K562 (cell line): ENCODE data around the gene EPM2A. TPM values are rescaled to one million over a fixed set of nuclear protein-coding genes. Genes with fewer than 3 reads are reported as not detected.

ENCODE experiments used
- ATAC-seq: fragments of 200-7000 bp; cut with Tn5 transposase; 3 replicates; pipeline ENCODE4 v1.9.1; 2020; ENCODE audit warnings: moderate library complexity
- BruUV-seq: library from RNA; stranded (reverse); fragments of 400-500 nt; replicated peaks from 2 replicates; lab custom pipeline; 2021; lab: Mats Ljungman, UMichigan
- CTCF ChIA-PET: fragments of 300-600 bp; formaldehyde crosslinking; extraction: SDS; loops from one replicate; lab custom pipeline; 2021; ENCODE audit warnings: low intra/inter-chr PET ratio; lab: Yijun Ruan, JAX
- POLR2A ChIA-PET: fragments of 300-600, 350-650 bp; sonication (Branson Sonifier 250); formaldehyde crosslinking; extraction: SDS; loops from one replicate; lab custom pipeline; 2021; ENCODE audit warnings: antibody characterized with exemption, inconsistent platforms; lab: Yijun Ruan, JAX
- DNase-seq, 4 experiments: peaks; one replicate each; pipeline versions ENCODE4 v3.0.0 to v3.0.0-alpha.2; 2011 to 2018; ENCODE audit warnings: low spot score in 3 of 4, mixed read lengths in 3 of 4; ENCODE audit errors: extremely low read depth in 1 of 4
- FAIRE-seq: peaks from 2 replicates; lab custom pipeline; 2011; peaks lifted over from hg19 to GRCh38; lab: Jason Lieb, UNC
- H2AFZ ChIP-seq: 2 replicates; pipeline ENCODE4 v1.6.0; 2011; ENCODE audit warnings: low read depth, low read length, control low read depth, inconsistent platforms
- H3K27ac ChIP-seq: fragments of 200-600 bp; 3 replicates; pipeline ENCODE4 v1.8.0; 2011; ENCODE audit warnings: low read depth, mild to moderate bottlenecking, control low read depth, inconsistent platforms, low read length, moderate library complexity, mixed read lengths; ENCODE audit errors: extremely low read depth
- H3K27me3 ChIP-seq, 2 experiments: fragments of 300-600 bp in 1 of 2; 2 replicates in 1 of 2; 3 replicates in 1 of 2; pipeline versions ENCODE4 v1.6.0 to v1.8.0; 2011; ENCODE audit warnings: inconsistent platforms in 2 of 2, low read length in 2 of 2, mild to moderate bottlenecking in 1 of 2, mixed read lengths in 1 of 2, moderate library complexity in 1 of 2; ENCODE audit not compliant: control insufficient read depth in 2 of 2, insufficient read depth in 2 of 2
- H3K36me3 ChIP-seq: fragments of 300-600 bp; 3 replicates; pipeline ENCODE4 v1.8.0; 2011; ENCODE audit warnings: mild to moderate bottlenecking, low read length, inconsistent platforms; ENCODE audit not compliant: control insufficient read depth, insufficient read depth
- H3K4me1 ChIP-seq, 2 experiments: fragments of 200-600 bp in 1 of 2; replicated peaks in 1 of 2; 2 replicates in 1 of 2; 3 replicates in 1 of 2; pipeline versions ENCODE4 v1.5.1 to v1.8.0; 2011; ENCODE audit warnings: inconsistent platforms in 2 of 2, low read length in 2 of 2, mild to moderate bottlenecking in 1 of 2, mixed read lengths in 1 of 2, moderate library complexity in 1 of 2; ENCODE audit not compliant: control insufficient read depth in 2 of 2, insufficient read depth in 2 of 2
- H3K4me2 ChIP-seq: 2 replicates; pipeline ENCODE4 v1.6.1; 2011; ENCODE audit warnings: low read length, control low read depth, inconsistent platforms, mixed read lengths; ENCODE audit not compliant: insufficient read depth
- H3K4me3 ChIP-seq: fragments of 200-600 bp; sonication (generic), shearing (Covaris generic); 2 replicates; pipeline ENCODE4 v1.5.1; 2016; ENCODE audit warnings: control low read depth, inconsistent platforms
- H3K79me2 ChIP-seq: fragments of 200-600 bp; 3 replicates; pipeline ENCODE4 v1.8.0; 2011; ENCODE audit warnings: low read length, inconsistent platforms; ENCODE audit not compliant: control insufficient read depth, insufficient read depth
- H3K9ac ChIP-seq, 2 experiments: 2 replicates each; pipeline versions ENCODE4 v1.6.0 to v1.6.1; 2011; ENCODE audit warnings: low read depth in 2 of 2, low read length in 2 of 2, control low read depth in 1 of 2, inconsistent platforms in 1 of 2, mild to moderate bottlenecking in 1 of 2, mixed read lengths in 1 of 2; ENCODE audit not compliant: insufficient read depth in 1 of 2
- H3K9me1 ChIP-seq: one replicate; pipeline ENCODE4 v1.6.0; 2011; ENCODE audit warnings: inconsistent platforms, mild to moderate bottlenecking, low read length, moderate library complexity; ENCODE audit not compliant: control insufficient read depth, insufficient read depth
- H3K9me3 ChIP-seq: replicated peaks from 2 replicates; pipeline ENCODE4 v1.5.1; 2011; ENCODE audit warnings: low read depth, low read length, inconsistent platforms; ENCODE audit not compliant: control insufficient read depth, insufficient read depth
- H4K20me1 ChIP-seq: replicated peaks from 2 replicates; pipeline ENCODE4 v1.6.1; 2011; ENCODE audit warnings: low read length, inconsistent platforms, mixed read lengths; ENCODE audit not compliant: control insufficient read depth, insufficient read depth
- CREM ChIP-seq: IDR thresholded peaks from 2 replicates; pipeline ENCODE4 v1.6.1; 2014; ENCODE audit warnings: antibody characterized with exemption, low read depth
- GABPA ChIP-seq: fragments of 200-800 bp; sonication (Bioruptor generic); conservative IDR thresholded peaks from 2 replicates; pipeline ENCODE4 v1.6.1; 2016; ENCODE audit warnings: low read depth, missing genetic modification characterization, missing compliant biosample characterization
- TCF7L2 ChIP-seq: fragments of 150-350 bp; IDR thresholded peaks from 2 replicates; pipeline ENCODE4 v1.6.1; 2016; ENCODE audit warnings: low read depth, mild to moderate bottlenecking, low read length, moderate library complexity
- WGBS: fragments of 100-300 bp; shearing (Covaris generic); methylation state at CpG from one replicate; pipeline ENCODE4 v1.1.6; 2016; ENCODE audit warnings: low coverage, mixed read lengths; ENCODE audit not compliant: insufficient coverage; ENCODE audit errors: missing lambda C conversion rate; 5-methylcytosine and 5-hydroxymethylcytosine counted together
- in situ Hi-C: fragments of 300-500 bp; cut with MboI; formaldehyde crosslinking; loops from 4 replicates; pipeline ENCODE4 v1.15.0; 2018; ENCODE audit warnings: inconsistent platforms, mixed read lengths
- intact Hi-C: fragments of 100-400 bp; cut with micrococcal nuclease; formaldehyde crosslinking; loops from 2 replicates; pipeline ENCODE4 v1.14.2; 2022
- polyA plus RNA-seq, 8 experiments: library from polyadenylated mRNA; depleted of rRNA in 4 of 8; stranded (reverse) in 5 of 8; unstranded in 3 of 8; fragments of >200 nt; fragmentation: Nextera tagmentation in 2 of 8; fragmentation: Illumina TruSeq in 1 of 8; extraction: Ambion mirVana in 2 of 8; extraction: Trizol in 1 of 8; gene quantifications; 2 replicates each; pipeline versions ENCODE4 v1.2.1 to v1.2.3, GENCODE V29; 2011 to 2014; ENCODE audit warnings: inconsistent platforms in 1 of 8, missing spikeins in 1 of 8
- total RNA-seq, 7 experiments: library from RNA; depleted of rRNA in 6 of 7; stranded (reverse); fragments of >200 nt in 6 of 7; fragmentation: Illumina TruSeq in 2 of 7; extraction: Trizol in 2 of 7; gene quantifications; 2 replicates each; pipeline versions ENCODE4 v1.2.1 to v1.2.3, GENCODE V29; 2011 to 2021; ENCODE audit warnings: low replicate concordance in 1 of 7

The EPM2A gene
- total and polyA plus RNA-seq, 9 of the 15 experiments (the other 6 are each of a cell fraction or from before 2014, with no cell fraction given) = 0.35 to 5.3 (median 2.5) TPM

- Histone ChIP-seq H3K4me2 (no peak overlapping the region), H3K27ac (no peak overlapping the region), H3K9ac (no peak overlapping the region), H3K9me3 (no peaks in the 10 kb centered on the region), H4K20me1 (no peaks in the 10 kb centered on the region), H3K79me2 (no peaks in the 10 kb centered on the region), H3K27me3 (no peaks in the 10 kb centered on the region), H3K9me1 (no peaks in the 10 kb centered on the region), H3K36me3 (no peaks in the 10 kb centered on the region), H3K4me3 (no peak overlapping the region), H2AFZ (no peak overlapping the region), H3K4me1 (no peaks in the 10 kb centered on the region)
- intact Hi-C loops = loop anchor here (10.0 kb wide), 1 partner anchor 263 kb away; no protein-coding TSS in a partner anchor
- TF ChIP-seq CREM = no peak
- ChIA-PET CTCF (no interaction called here), POLR2A (no interaction called here)
- ATAC-seq (no peak), FAIRE-seq (no peak), DNase-seq (no peak)
- no TSS peak for BruUV-seq
- in situ Hi-C loops = no loop called here
- 8% methylated on average over 5 of the region's 5 CpGs for WGBS
Measured at GRCh38 chr6:145707397-145707796, 27.9 kb downstream of the EPM2A start.

DNA sequence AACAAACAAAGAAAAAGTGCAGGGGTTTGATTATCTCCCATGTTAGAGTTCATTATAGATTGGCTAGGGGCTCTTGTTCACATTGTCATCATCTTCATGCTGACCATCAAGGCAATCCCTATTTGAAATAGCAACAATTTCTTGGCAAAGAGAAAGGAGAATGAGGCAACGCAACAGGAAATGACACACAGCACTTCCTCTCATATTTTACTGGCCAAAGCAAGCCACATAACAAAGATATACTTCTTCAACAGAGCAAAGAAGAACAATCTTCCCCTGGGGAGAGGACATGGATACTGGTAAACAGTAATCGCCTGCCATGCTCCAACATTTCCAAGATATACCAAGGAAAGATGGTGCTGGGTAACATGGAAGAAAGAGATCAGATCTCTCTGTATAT lies 29.8 kb downstream of the EPM2A start:
- DNase-seq (no peak), FAIRE-seq (no peak), ATAC-seq (no peak)
- Histone ChIP-seq H3K9me1 (no peaks in the 10 kb centered on the region), H3K27me3 (no peaks in the 10 kb centered on the region), H3K9me3 (no peaks in the 10 kb centered on the region), H3K4me3 (no peak overlapping the region), H3K79me2 (no peaks in the 10 kb centered on the region), H3K27ac (no peak overlapping the region), H3K4me2 (no peak overlapping the region), H2AFZ (no peak overlapping the region), H4K20me1 (no peaks in the 10 kb centered on the region), H3K4me1 (no peaks in the 10 kb centered on the region), H3K36me3 (no peaks in the 10 kb centered on the region), H3K9ac (no peak overlapping the region)
- ChIA-PET POLR2A (no interaction called here), CTCF (no interaction called here)
- 0% methylated on average over 2 of the region's 2 CpGs for WGBS
- no TSS peak for BruUV-seq
- TF ChIP-seq TCF7L2 (no peak), GABPA (tag) (peak; percentile 47)
- intact Hi-C loops (loop anchor here (10.0 kb wide), 1 partner anchor 261 kb away; no protein-coding TSS in a partner anchor), in situ Hi-C loops (no loop called here)
